Aorta (tissue), 5 donors: ENCODE data around the gene XRCC5. TPM values are rescaled to one million over a fixed set of nuclear protein-coding genes. Genes with fewer than 3 reads are reported as not detected.

Experiments used
- ATAC-seq: fragments of 200-7000 bp; cut with Tn5 transposase; one replicate; pipeline ENCODE4 v1.9.1; 2022; ENCODE audit warnings: moderate library complexity; ENCODE audit not compliant: low FRiP score
- DNase-seq, 2 donors: peaks; one replicate each; pipeline ENCODE4 v3.0.0-alpha.2; 2020
- H3K27ac ChIP-seq, 2 donors: one replicate each; pipeline ENCODE4 v1.5.1; 2013; ENCODE audit warnings: low read length in 2 of 2, mild to moderate bottlenecking in 2 of 2, moderate library complexity in 2 of 2, control low read depth in 1 of 2, inconsistent platforms in 1 of 2, low read depth in 1 of 2
- H3K27me3 ChIP-seq, 2 donors: one replicate each; pipeline ENCODE4 v1.6.1; 2013; ENCODE audit warnings: control low read depth in 1 of 2, low read length in 1 of 2, mild to moderate bottlenecking in 1 of 2, moderate library complexity in 1 of 2; ENCODE audit not compliant: insufficient read depth in 2 of 2, control insufficient read depth in 1 of 2
- H3K36me3 ChIP-seq, 2 donors: one replicate each; pipeline ENCODE4 v1.6.1; 2013; ENCODE audit warnings: control low read depth in 1 of 2, low read length in 1 of 2, mild to moderate bottlenecking in 1 of 2; ENCODE audit not compliant: insufficient read depth in 2 of 2, control insufficient read depth in 1 of 2
- H3K4me1 ChIP-seq, 2 donors: one replicate each; pipeline ENCODE4 v1.6.1; 2013; ENCODE audit warnings: low read length in 2 of 2, control low read depth in 1 of 2, mild to moderate bottlenecking in 1 of 2, moderate library complexity in 1 of 2; ENCODE audit not compliant: insufficient read depth in 2 of 2, control insufficient read depth in 1 of 2
- H3K4me3 ChIP-seq, 2 donors: one replicate each; pipeline ENCODE4 v1.5.1; 2013; ENCODE audit warnings: low read length in 2 of 2, control low read depth in 1 of 2, mild to moderate bottlenecking in 1 of 2
- H3K9me3 ChIP-seq: one replicate; pipeline ENCODE4 v1.6.1; 2013; ENCODE audit warnings: mild to moderate bottlenecking, low read length; ENCODE audit not compliant: control insufficient read depth
- WGBS, 2 donors: extraction: QIAGEN DNeasy Blood & Tissue Kit; methylation state at CpG; one replicate each; pipeline ENCODE4 v1.1.7; 2013; 5-methylcytosine and 5-hydroxymethylcytosine counted together
- intact Hi-C, 2 donors: fragments of 100-400 bp; cut with DNase I; formaldehyde crosslinking; loops; one replicate each; pipeline versions ENCODE4 v1.14.2 to v1.15.0; 2022
- polyA plus RNA-seq, 2 donors: library from polyadenylated mRNA; stranded (reverse); fragments of 200-250 nt; gene quantifications; one replicate each; pipeline ENCODE4 v1.2.3, GENCODE V29; 2013
- total RNA-seq, 2 donors: library from RNA; stranded (reverse); fragmentation: NEBNext Ultra II Directional; extraction: Animal tissue kit (Norgen Biotek cat#: 25700); gene quantifications; one replicate each; pipeline ENCODE4 v1.2.1, GENCODE V29; 2021
- donor health status: healthy with polysubstance abuse.
- donor health status: Bipolar disorder and iron deficiency.
- donor health status: DM: no; HTN: no; CAD: no.
- donor health status: DM: no; HTN: no; CAD: no.
- donor health status: DM: yes; HTN: yes; CAD: no.

Gene XRCC5
- total and polyA plus RNA-seq, 4 donors, result 64.0 to 189 (median 125) TPM

- Histone ChIP-seq H3K4me1 (no peaks in the 10 kb centered on the region), H3K27ac (no peak overlapping the region), H3K4me3 (no peak overlapping the region), H3K36me3 (no peaks in the 10 kb centered on the region), H3K27me3 (no peaks in the 10 kb centered on the region), H3K9me3 (no peaks in the 10 kb centered on the region)
- DNase-seq (no peak), ATAC-seq (no peak)
- whole genome bisulfite sequencing, 2 donors, result 93 to 96% methylated on average over 9 of the region's 9 CpGs
- intact Hi-C loops, result no loop called here
Measured at GRCh38 chr2:216098421-216099334, 10.5 kb upstream of the XRCC5 start.

DNA sequence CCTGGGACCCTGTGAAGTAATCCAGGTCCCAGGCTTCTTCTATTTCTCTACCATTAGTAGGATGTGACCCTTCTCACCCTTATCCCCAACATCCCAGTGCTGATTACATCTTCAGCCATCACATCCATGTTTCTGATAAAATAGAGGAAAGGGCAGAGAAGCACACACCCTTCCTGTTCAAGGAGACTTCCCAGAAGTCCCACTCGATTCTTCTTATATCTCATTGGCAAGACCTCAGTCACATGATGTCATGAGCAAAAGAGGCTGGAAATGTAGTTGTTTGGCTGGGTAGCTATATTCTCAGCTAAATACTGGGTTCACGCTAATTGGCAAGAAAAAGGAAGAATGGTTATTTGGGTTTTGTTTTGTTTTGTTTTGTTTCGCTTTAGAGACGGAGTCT is 8.0 kb upstream of the XRCC5 start:
- Histone ChIP-seq H3K36me3 (no peaks in the 10 kb centered on the region), H3K27me3 (no peaks in the 10 kb centered on the region), H3K4me1 (no peaks in the 10 kb centered on the region), H3K4me3 (no peak overlapping the region), H3K9me3 (no peaks in the 10 kb centered on the region), H3K27ac (no peak overlapping the region)
- no peak for ATAC-seq
- whole genome bisulfite sequencing, 2 donors, result 91 to 92% methylated on average over 4 of the region's 4 CpGs
- intact Hi-C loops, result no loop called here
- no peak for DNase-seq

GRCh38 chr2:216103213-216103612 is 5.9 kb upstream of the XRCC5 start:
- no peaks in the 10 kb centered on the region for H3K27me3 ChIP-seq
- H3K4me3 ChIP-seq, result no peak overlapping the region
- no peak overlapping the region for H3K27ac ChIP-seq
- DNase-seq (no peak), ATAC-seq (no peak)
- no peaks in the 10 kb centered on the region for H3K9me3 ChIP-seq
- no peaks in the 10 kb centered on the region for H3K4me1 ChIP-seq
- no peaks in the 10 kb centered on the region for H3K36me3 ChIP-seq
- WGBS, 2 donors, result 70 to 80% methylated on average over 1 of the region's 1 CpG
- intact Hi-C loops, result no loop called here

DNA sequence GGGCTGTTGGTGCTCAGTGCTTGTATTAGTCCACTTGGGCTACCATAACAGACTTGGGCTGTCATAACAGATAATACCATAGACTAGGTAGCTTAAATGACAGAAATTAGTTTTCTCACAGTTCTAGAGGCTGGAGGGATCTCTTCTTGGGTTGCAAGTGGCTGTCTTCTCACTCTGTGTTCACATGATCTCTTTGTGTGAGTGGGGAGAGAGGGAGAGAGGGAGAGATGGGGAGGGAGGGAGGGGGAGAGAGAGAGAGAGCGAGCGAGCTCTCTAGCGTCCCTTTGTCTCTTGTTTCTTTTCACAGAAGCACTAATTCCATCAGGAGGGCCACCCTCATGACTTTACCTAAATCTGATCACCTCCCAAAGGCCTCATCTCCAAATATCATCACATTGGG is 4.5 kb upstream of the XRCC5 start:
- Histone ChIP-seq H3K4me1 (no peaks in the 10 kb centered on the region), H3K27me3 (no peaks in the 10 kb centered on the region), H3K9me3 (no peaks in the 10 kb centered on the region), H3K4me3 (no peak overlapping the region), H3K27ac (no peak overlapping the region), H3K36me3 (no peaks in the 10 kb centered on the region)
- DNase-seq (no peak), ATAC-seq (no peak)
- 75 to 82% methylated on average over 3 of the region's 3 CpGs for whole genome bisulfite sequencing, 2 donors
- intact Hi-C loops, result no loop called here

GRCh38 chr2:216107320-216107719 is 1.8 kb upstream of the XRCC5 start:
- intact Hi-C loops, result no loop called here
- H3K4me3 ChIP-seq, result no peak overlapping the region

DNA sequence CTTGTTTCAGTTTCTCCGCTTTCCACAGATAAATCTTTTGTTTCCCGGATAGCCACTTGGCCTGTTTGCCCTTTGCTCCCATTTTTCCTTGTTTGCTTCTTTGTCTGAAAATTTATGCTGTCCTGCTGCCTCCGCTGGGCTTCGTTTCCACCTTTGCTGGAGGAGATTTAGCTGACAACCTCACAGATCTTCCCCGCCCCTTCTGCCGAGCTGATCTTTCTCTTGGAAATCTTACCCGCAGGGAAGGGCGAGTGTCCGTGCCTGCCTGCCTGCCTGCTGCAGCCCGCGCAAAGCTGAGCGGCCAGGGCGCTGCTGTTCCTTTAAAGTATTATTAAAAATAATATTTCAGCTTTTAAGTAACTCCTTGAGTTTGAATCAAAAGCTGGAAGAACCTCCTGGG is 1.4 kb upstream of the XRCC5 start:
- Histone ChIP-seq H3K9me3 (no peaks in the 10 kb centered on the region), H3K27ac (no peak overlapping the region), H3K27me3 (no peaks in the 10 kb centered on the region), H3K4me1 (peaks cover 0 to 2% of the 10 kb centered on the region in 2 donors), H3K36me3 (no peaks in the 10 kb centered on the region), H3K4me3 (no peak overlapping the region)
- intact Hi-C loops, result no loop called here
- no peak for DNase-seq
- 41 to 42% methylated on average over 13 of the region's 13 CpGs for WGBS, 2 donors
- no peak for ATAC-seq

More at GRCh38 chr2:216107320-216107719, 1.8 kb upstream of the XRCC5 start:
- 87 to 89% methylated on average over 8 of the region's 8 CpGs for WGBS, 2 donors
- DNase-seq, result no peak
- H3K4me1 ChIP-seq, result no peaks in the 10 kb centered on the region
- no peak for ATAC-seq
- H3K27ac ChIP-seq, result no peak overlapping the region
- H3K27me3 ChIP-seq, result no peaks in the 10 kb centered on the region
- no peaks in the 10 kb centered on the region for H3K9me3 ChIP-seq
- H3K36me3 ChIP-seq, result no peaks in the 10 kb centered on the region

- intact Hi-C loops, result no loop called here
- WGBS, 2 donors, result 48 to 55% methylated on average over 6 of the region's 6 CpGs
- Histone ChIP-seq H3K4me3 (no peak overlapping the region), H3K4me1 (peaks cover 0 to 2% of the 10 kb centered on the region in 2 donors), H3K27me3 (no peaks in the 10 kb centered on the region), H3K36me3 (no peaks in the 10 kb centered on the region), H3K27ac (no peak overlapping the region), H3K9me3 (no peaks in the 10 kb centered on the region)
- ATAC-seq, result no peak
- no peak for DNase-seq
Measured at GRCh38 chr2:216108310-216108966, 710 bp upstream of the XRCC5 start.

GRCh38 chr2:216109962-216110614 is 940 bp downstream of the XRCC5 start:
- Histone ChIP-seq H3K9me3 (no peaks in the 10 kb centered on the region), H3K27me3 (no peaks in the 10 kb centered on the region), H3K27ac (no peak overlapping the region), H3K4me3 (peak overlapping the region; percentile 74 to 84), H3K4me1 (peaks cover 0 to 2% of the 10 kb centered on the region in 2 donors), H3K36me3 (peaks cover 0 to 2% of the 10 kb centered on the region in 2 donors)
- WGBS, 2 donors, result 9 to 10% methylated on average over 10 of the region's 10 CpGs
- ATAC-seq, result no peak
- no peak for DNase-seq
- intact Hi-C loops, result no loop called here
